ENCODE measurements around the gene ADAP1.

ADAP1 gene

DNA sequence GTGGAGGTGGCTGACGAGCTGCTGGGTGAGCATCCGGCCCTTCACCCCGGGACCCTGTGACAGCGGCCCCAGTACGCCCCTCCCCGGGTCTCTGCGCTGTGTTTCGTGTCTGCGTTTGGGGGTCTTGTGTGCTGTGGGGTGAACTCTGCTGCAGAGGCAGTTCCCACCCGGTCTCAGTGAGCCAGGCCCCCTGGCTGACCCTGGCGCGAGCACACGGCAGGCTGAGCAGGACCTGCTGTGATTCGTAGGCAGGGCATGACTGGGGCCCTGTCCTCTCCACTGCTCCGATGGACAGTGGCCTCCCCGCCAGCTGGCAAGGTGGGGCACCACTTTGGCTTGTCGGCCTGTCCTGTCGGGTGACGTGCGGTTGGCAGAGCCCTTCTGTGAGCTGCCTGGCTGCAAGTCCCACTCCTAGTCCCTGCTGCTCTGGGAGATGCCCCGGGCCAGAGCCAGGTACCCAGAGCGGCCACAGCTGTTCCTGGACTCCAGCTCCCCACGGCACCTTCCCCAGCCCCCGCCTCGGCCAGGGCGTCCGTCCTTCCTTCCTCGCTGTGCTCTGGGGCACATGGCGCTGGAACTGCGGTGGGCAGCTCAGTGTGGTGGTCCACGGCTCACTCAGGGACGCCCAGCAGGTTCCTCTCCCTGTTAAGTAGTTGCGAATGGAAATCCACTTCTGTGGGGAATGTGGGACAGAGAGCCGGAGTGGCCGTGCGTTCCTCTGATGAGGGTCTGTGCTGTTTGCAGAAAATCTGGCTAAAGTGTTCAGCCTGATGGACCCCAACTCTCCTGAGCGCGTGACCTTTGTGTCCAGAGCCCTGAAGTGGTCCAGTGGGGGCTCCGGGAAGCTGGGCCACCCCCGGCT lies 67.6 kb downstream of the ADAP1 start:
- TF ChIP-seq, protein P1, sequence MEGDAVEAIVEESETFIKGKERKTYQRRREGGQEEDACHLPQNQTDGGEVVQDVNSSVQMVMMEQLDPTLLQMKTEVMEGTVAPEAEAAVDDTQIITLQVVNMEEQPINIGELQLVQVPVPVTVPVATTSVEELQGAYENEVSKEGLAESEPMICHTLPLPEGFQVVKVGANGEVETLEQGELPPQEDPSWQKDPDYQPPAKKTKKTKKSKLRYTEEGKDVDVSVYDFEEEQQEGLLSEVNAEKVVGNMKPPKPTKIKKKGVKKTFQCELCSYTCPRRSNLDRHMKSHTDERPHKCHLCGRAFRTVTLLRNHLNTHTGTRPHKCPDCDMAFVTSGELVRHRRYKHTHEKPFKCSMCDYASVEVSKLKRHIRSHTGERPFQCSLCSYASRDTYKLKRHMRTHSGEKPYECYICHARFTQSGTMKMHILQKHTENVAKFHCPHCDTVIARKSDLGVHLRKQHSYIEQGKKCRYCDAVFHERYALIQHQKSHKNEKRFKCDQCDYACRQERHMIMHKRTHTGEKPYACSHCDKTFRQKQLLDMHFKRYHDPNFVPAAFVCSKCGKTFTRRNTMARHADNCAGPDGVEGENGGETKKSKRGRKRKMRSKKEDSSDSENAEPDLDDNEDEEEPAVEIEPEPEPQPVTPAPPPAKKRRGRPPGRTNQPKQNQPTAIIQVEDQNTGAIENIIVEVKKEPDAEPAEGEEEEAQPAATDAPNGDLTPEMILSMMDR (IDR thresholded peaks at IDR 0.05; ENCODE audit: insufficient read depth, low read depth, low read length, missing control alignments): no peak
- H3K4me3 ChIP-seq (ENCODE audit: low read depth, low read length): no peak overlapping the region
- DNase-seq (ENCODE audit: low read depth): no peak

- no peak overlapping the region for H3K4me3 ChIP-seq (ENCODE audit: low read depth, low read length)
- TF ChIP-seq, protein P1 (IDR thresholded peaks at IDR 0.05; ENCODE audit: insufficient read depth, low read depth, low read length, missing control alignments): no peak
- no peak for DNase-seq (ENCODE audit: low read depth)
Measured at GRCh38 chr7:885893-886625, 68.4 kb downstream of the ADAP1 start.

- TF ChIP-seq, protein P1 (IDR thresholded peaks at IDR 0.05; ENCODE audit: insufficient read depth, low read depth, low read length, missing control alignments): no peak
- DNase-seq (ENCODE audit: low read depth): no peak
- H3K4me3 ChIP-seq (ENCODE audit: low read depth, low read length): no peak overlapping the region
Measured at GRCh38 chr7:885261-885892, 69.1 kb downstream of the ADAP1 start.

- no peak overlapping the region for H3K4me3 ChIP-seq (ENCODE audit: low read depth, low read length)
- TF ChIP-seq, protein P1 (IDR thresholded peaks at IDR 0.05; ENCODE audit: insufficient read depth, low read depth, low read length, missing control alignments): no peak
- no peak for DNase-seq (ENCODE audit: low read depth)
Measured at GRCh38 chr7:884191-885003, 70.1 kb downstream of the ADAP1 start.

DNA sequence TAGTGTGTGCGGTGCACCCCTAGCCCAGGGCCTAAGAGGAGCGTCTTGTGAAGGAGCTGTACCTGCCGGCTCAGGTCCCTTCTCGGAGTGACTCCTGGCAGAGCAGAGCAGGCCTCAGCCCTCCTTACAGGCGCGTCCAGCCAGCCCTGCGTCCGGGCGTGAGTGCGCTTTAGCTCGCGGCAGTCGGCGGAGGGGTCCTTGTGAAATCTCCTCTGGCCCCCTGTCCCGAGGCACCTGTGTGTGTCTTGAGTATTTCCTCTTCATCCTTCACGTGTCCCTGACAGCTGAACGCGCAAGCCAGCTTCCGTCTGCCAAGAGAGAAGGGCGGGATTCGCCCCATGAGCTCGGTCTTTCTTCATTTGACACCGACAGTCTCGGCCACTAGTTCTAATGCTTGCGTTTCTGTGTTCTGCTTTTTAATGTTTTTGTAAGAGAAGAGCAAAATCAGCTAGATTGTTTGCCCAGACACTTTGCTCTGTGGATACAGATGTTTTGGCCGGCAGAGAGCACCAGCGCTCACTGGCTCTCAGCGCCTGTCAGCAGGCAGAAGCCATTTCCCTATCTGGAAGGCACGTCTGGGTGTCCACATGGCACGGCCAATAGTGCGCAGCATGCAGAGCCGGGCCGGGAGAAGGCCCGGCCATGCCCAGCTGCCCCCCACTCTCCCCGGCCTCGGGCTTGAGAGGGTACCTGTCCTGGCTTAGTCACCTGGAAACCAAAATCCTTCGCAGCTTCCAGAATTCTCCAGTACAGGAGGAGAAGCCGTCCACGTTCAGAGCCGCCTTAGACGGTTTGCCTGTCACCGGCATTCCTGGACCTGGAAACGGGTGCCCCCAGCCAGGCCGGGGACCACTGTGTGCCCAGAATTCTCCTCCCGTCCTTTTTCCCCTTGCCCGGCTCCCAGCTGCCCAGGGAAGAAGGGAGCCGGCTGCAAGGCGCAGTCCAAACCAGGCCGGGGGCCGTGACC lies 71.1 kb downstream of the ADAP1 start:
- DNase-seq (ENCODE audit: low read depth): no peak
- TF ChIP-seq, protein P1 (IDR thresholded peaks at IDR 0.05; ENCODE audit: insufficient read depth, low read depth, low read length, missing control alignments): no peak
- no peak overlapping the region for H3K4me3 ChIP-seq (ENCODE audit: low read depth, low read length)

Data from GM12865 (cell line).